HepG2 (cell line): ENCODE data around the gene SKIC2. TPM values are rescaled to one million over a fixed set of nuclear protein-coding genes. Genes with fewer than 3 reads are reported as not detected.
"Not testable (repeated sequence)": the region's sequence is repeated elsewhere in the genome, so short reads cannot be mapped to it uniquely, and the experiment has no call there.

Source experiments
- ATAC-seq: fragments of 200-7000 bp; cut with Tn5 transposase; 3 replicates; pipeline ENCODE4 v1.9.1; 2020; ENCODE audit warnings: mild to moderate bottlenecking, moderate library complexity
- BruUV-seq: library from RNA; stranded (reverse); fragments of 400-500 nt; replicated peaks from 2 replicates; lab custom pipeline; 2021; lab: Mats Ljungman, UMichigan
- CTCF ChIA-PET: fragments of 300-600 bp; formaldehyde crosslinking; extraction: SDS; loops from one replicate; lab custom pipeline; 2021; ENCODE audit warnings: low total read pairs, inconsistent platforms, low intra/inter-chr PET ratio; lab: Yijun Ruan, JAX
- POLR2A ChIA-PET: fragments of 350-600 bp; sonication (Branson Sonifier 250); formaldehyde crosslinking; loops from one replicate; lab custom pipeline; 2020; ENCODE audit warnings: antibody characterized with exemption, inconsistent platforms; lab: Yijun Ruan, JAX
- DNase-seq: peaks from one replicate; pipeline ENCODE4 v3.0.0-alpha.2; 2015; ENCODE audit warnings: low spot score
- FAIRE-seq: peaks from 3 replicates; lab custom pipeline; 2011; peaks lifted over from hg19 to GRCh38; lab: Jason Lieb, UNC
- H2AFZ ChIP-seq: one replicate; pipeline ENCODE4 v1.6.1; 2011; ENCODE audit warnings: low read length, inconsistent platforms
- H3K27ac ChIP-seq: fragments of 300-600 bp; 3 replicates; pipeline ENCODE4 v1.8.0; 2011; ENCODE audit warnings: mixed run types, mild to moderate bottlenecking, mixed read lengths, low read length, inconsistent platforms; ENCODE audit not compliant: insufficient read depth; ENCODE audit errors: extremely low read length
- H3K27me3 ChIP-seq, 2 experiments: fragments of 200-600 bp in 1 of 2; 2 replicates in 1 of 2; 3 replicates in 1 of 2; pipeline versions ENCODE4 v1.6.0 to v1.8.0; 2011; ENCODE audit warnings: low read length in 2 of 2, mild to moderate bottlenecking in 2 of 2, moderate library complexity in 2 of 2, inconsistent platforms in 1 of 2; ENCODE audit not compliant: insufficient read depth in 2 of 2, control insufficient read depth in 1 of 2
- H3K36me3 ChIP-seq, 2 experiments: fragments of 200-600 bp in 1 of 2; replicated peaks in 1 of 2; 2 replicates in 1 of 2; 3 replicates in 1 of 2; pipeline versions ENCODE4 v1.5.1 to v1.8.0; 2011; ENCODE audit warnings: low read length in 2 of 2, inconsistent platforms in 1 of 2; ENCODE audit not compliant: insufficient read depth in 2 of 2, control insufficient read depth in 1 of 2
- H3K4me1 ChIP-seq: 2 replicates; pipeline ENCODE4 v1.5.1; 2012; ENCODE audit warnings: low read length, inconsistent platforms; ENCODE audit not compliant: insufficient read depth
- H3K4me2 ChIP-seq: 2 replicates; pipeline ENCODE4 v1.6.0; 2011; ENCODE audit warnings: low read depth, low read length, inconsistent platforms
- H3K4me3 ChIP-seq, 3 experiments: fragments of 200-600 bp in 1 of 3; sonication (generic), shearing (Covaris generic) in 1 of 3; replicated peaks in 1 of 3; 2 replicates each; pipeline ENCODE4 v1.5.1; 2011 to 2016; ENCODE audit warnings: low read length in 3 of 3, inconsistent platforms in 2 of 3, low read depth in 2 of 3, mild to moderate bottlenecking in 2 of 3, control low read depth in 1 of 3, mixed read lengths in 1 of 3; ENCODE audit not compliant: insufficient read depth in 1 of 3
- H3K79me2 ChIP-seq: one replicate; pipeline ENCODE4 v1.6.1; 2011; ENCODE audit warnings: low read length, inconsistent platforms; ENCODE audit not compliant: insufficient read depth
- H3K9ac ChIP-seq: 2 replicates; pipeline ENCODE4 v1.6.0; 2011; ENCODE audit warnings: mild to moderate bottlenecking, low read depth, low read length, inconsistent platforms; ENCODE audit not compliant: insufficient read depth
- H3K9me3 ChIP-seq: 2 replicates; pipeline ENCODE4 v1.5.1; 2012; ENCODE audit warnings: mild to moderate bottlenecking, low read length
- H4K20me1 ChIP-seq: 2 replicates; pipeline ENCODE4 v1.6.0; 2011; ENCODE audit warnings: inconsistent platforms, mild to moderate bottlenecking, low read length, moderate library complexity; ENCODE audit not compliant: insufficient read depth
- HMGXB3 ChIP-seq: sonication (generic); formaldehyde crosslinking; IDR thresholded peaks from 2 replicates; pipeline ENCODE4 v1.4.0; 2020; ENCODE audit warnings: missing genetic modification reagents, borderline replicate concordance
- ISL2 ChIP-seq: sonication (generic); formaldehyde crosslinking; IDR thresholded peaks from 2 replicates; pipeline ENCODE4 v1.5.0; 2020; ENCODE audit warnings: missing genetic modification reagents
- REL ChIP-seq: sonication (generic); formaldehyde crosslinking; conservative IDR thresholded peaks from 2 replicates; pipeline ENCODE4 v1.8.0; 2022; ENCODE audit warnings: mild to moderate bottlenecking, missing genetic modification reagents, moderate library complexity
- ZNF138 ChIP-seq: sonication (generic); formaldehyde crosslinking; IDR thresholded peaks from 2 replicates; pipeline ENCODE4 v1.5.0; 2020; ENCODE audit warnings: mild to moderate bottlenecking, low read depth, missing genetic modification reagents
- ZNF3 ChIP-seq: IDR thresholded peaks from 2 replicates; pipeline ENCODE4 v1.7.0; 2017; ENCODE audit warnings: inconsistent platforms
- ZNF326 ChIP-seq: sonication (generic); formaldehyde crosslinking; IDR thresholded peaks from 2 replicates; pipeline ENCODE4 v1.4.0; 2020; ENCODE audit warnings: missing genetic modification reagents, borderline replicate concordance
- ZNF770 ChIP-seq: sonication (generic); formaldehyde crosslinking; IDR thresholded peaks from 2 replicates; pipeline ENCODE4 v1.5.0; 2020; ENCODE audit warnings: mild to moderate bottlenecking, missing genetic modification reagents
- WGBS: methylation state at CpG from one replicate; pipeline ENCODE4 v1.1.6; 2017; ENCODE audit warnings: low lambda C conversion rate; 5-methylcytosine and 5-hydroxymethylcytosine counted together
- in situ Hi-C: cut with HindIII; loops from 2 replicates; pipeline ENCODE4 v1.10.0; 2017; ENCODE audit warnings: low pct_unique_long_range_greater_than_20kb; ENCODE audit not compliant: extremely low pct_ligation_motif_present
- intact Hi-C: fragments of 100-400 bp; cut with micrococcal nuclease; formaldehyde crosslinking; loops from one replicate; pipeline ENCODE4 v1.10.0; 2022; ENCODE audit not compliant: unreplicated experiment
- polyA plus RNA-seq, 8 experiments: library from polyadenylated mRNA; depleted of rRNA in 3 of 8; stranded (reverse) in 7 of 8; unstranded in 1 of 8; fragments of >200 nt; fragmentation: Illumina TruSeq in 4 of 8; extraction: Trizol in 4 of 8; gene quantifications; 2 replicates each; pipeline versions ENCODE4 v1.2.1 to v1.2.3, GENCODE V29; 2011 to 2016; ENCODE audit warnings: low read depth in 4 of 8, missing spikeins in 1 of 8, mixed read lengths in 1 of 8; ENCODE audit not compliant: insufficient read depth in 1 of 8
- total RNA-seq, 5 experiments: library from RNA; depleted of rRNA; stranded (reverse); fragments of >200 nt; fragmentation: Illumina TruSeq; extraction: Trizol; gene quantifications; 2 replicates each; pipeline ENCODE4 v1.2.3, GENCODE V29; 2016; ENCODE audit warnings: low read depth in 1 of 5

The SKIC2 gene
- total and polyA plus RNA-seq, 2 of the 13 experiments (the other 11 are each of a cell fraction or from before 2014, with no cell fraction given), result 67.1 to 68.4 TPM

- peak; percentile 93; the same call in 1 of the 2 replicates for TF ChIP-seq HMGXB3
- TF ChIP-seq ZNF3 (CRISPR knock-in tag), result no peak
- TF ChIP-seq REL, result peak; percentile 64; the same call in 1 of the 2 replicates
- TF ChIP-seq ISL2, result peak; percentile 94
- TF ChIP-seq ZNF326, result no peak
- TF ChIP-seq ZNF138, result 0 out of 2 replicates have a peak, but pooled peaks have one; percentile 41
Measured at GRCh38 chr6:31958741-31959739, at the start of gene SKIC2, which contains the start of gene NELFE (continued).

DNA sequence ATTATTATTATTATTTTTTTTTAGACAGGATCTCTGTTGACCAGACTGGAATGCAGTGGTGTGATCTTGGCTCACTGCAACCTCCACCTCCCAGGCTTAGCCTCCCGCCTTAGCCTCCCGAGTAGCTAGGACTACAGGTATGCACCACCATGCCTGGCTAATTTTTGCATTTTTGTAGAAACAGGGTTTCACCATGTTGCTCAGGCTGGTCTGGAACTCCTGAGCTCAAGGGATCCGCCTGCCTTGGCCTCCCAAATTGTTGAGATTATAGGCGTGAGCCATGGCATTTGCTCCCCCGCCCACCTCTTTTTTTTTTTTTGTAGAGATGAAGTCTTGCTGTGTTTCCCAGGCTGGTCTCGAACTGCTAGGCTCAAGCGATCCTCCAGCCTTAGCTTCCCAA lies 49.7 kb upstream of the SKIC2 start:
- H3K4me2 ChIP-seq, H3K27me3 ChIP-seq, DNase-seq, H2AFZ ChIP-seq, intact Hi-C loops, H3K79me2 ChIP-seq, H4K20me1 ChIP-seq, H3K9ac ChIP-seq, ATAC-seq, H3K9me3 ChIP-seq, H3K4me3 ChIP-seq, BruUV-seq, FAIRE-seq, H3K36me3 ChIP-seq, H3K27ac ChIP-seq, CTCF ChIA-PET: not testable (repeated sequence)
- POLR2A ChIA-PET, result interaction anchor here (1.0 to 3.9 kb wide), 6 partner anchors 12 to 41 kb away, joined by 3 to 27 read pairs (median 6); partner anchors contain the start of genes C2 and CFB
- 56% methylated on average over 7 of the region's 7 CpGs for WGBS
- H3K4me1 ChIP-seq, result peaks cover 46% of the 10 kb centered on the region
- in situ Hi-C loops, result loop anchor here (25.0 kb wide), 1 partner anchor 1053 kb away; the partner anchor contains the start of genes BRD2 and HLA-DMA
- peak; percentile 77 for TF ChIP-seq ZNF770 (CRISPR knock-in tag)
